OCI-LY7 (cell line): ENCODE data around the gene PAPLN. TPM values are rescaled to one million over a fixed set of nuclear protein-coding genes. Genes with fewer than 3 reads are reported as not detected.

Experiments
- BruUV-seq: library from RNA; stranded (reverse); fragments of 400-500 nt; replicated peaks from 2 replicates; lab custom pipeline; 2021; lab: Mats Ljungman, UMichigan
- CTCF ChIA-PET: fragments of 300-600 bp; sonication (Branson Sonifier 250); formaldehyde crosslinking; loops from one replicate; lab custom pipeline; 2022; ENCODE audit warnings: antibody characterized with exemption; ENCODE audit not compliant: unreplicated experiment; lab: Charles Lee
- POLR2A ChIA-PET: fragments of 300-600 bp; sonication (Branson Sonifier 250); formaldehyde crosslinking; loops from one replicate; lab custom pipeline; 2022; ENCODE audit warnings: antibody characterized with exemption; lab: Charles Lee
- DNase-seq: peaks from one replicate; pipeline ENCODE4 v3.0.0-alpha.2; 2015; ENCODE audit warnings: low spot score
- H2AFZ ChIP-seq: fragments of 200-600 bp; sonication (generic), shearing (Covaris generic); 2 replicates; pipeline ENCODE4 v1.6.1; 2014; ENCODE audit warnings: mild to moderate bottlenecking, antibody characterized with exemption, low read length, moderate library complexity
- H3K27ac ChIP-seq: fragments of 200-600 bp; sonication (generic); 2 replicates; pipeline ENCODE4 v1.5.1; 2014; ENCODE audit warnings: mixed run types, low read depth, mild to moderate bottlenecking, moderate library complexity, low read length, inconsistent platforms; ENCODE audit not compliant: poor library complexity, severe bottlenecking
- H3K36me3 ChIP-seq: fragments of 200-600 bp; sonication (generic); 2 replicates; pipeline ENCODE4 v1.6.1; 2014; ENCODE audit warnings: mild to moderate bottlenecking, antibody characterized with exemption, low read length, moderate library complexity, mixed read lengths; ENCODE audit not compliant: insufficient read depth
- H3K4me1 ChIP-seq: fragments of 200-600 bp; sonication (generic); 2 replicates; pipeline ENCODE4 v1.5.1; 2014; ENCODE audit warnings: mild to moderate bottlenecking, low read length; ENCODE audit not compliant: insufficient read depth, poor library complexity, severe bottlenecking
- H3K4me2 ChIP-seq: fragments of 200-600 bp; sonication (generic); 2 replicates; pipeline ENCODE4 v1.6.1; 2014; ENCODE audit warnings: mild to moderate bottlenecking, low read length
- H3K4me3 ChIP-seq: fragments of 200-600 bp; sonication (generic); 2 replicates; pipeline ENCODE4 v1.5.1; 2014; ENCODE audit warnings: mild to moderate bottlenecking, low read depth, low read length; ENCODE audit not compliant: poor library complexity, severe bottlenecking
- H3K79me2 ChIP-seq: fragments of 200-600 bp; sonication (generic); 2 replicates; pipeline ENCODE4 v1.6.1; 2016; ENCODE audit warnings: low read depth, mild to moderate bottlenecking, low read length, moderate library complexity, mixed read lengths; ENCODE audit not compliant: insufficient read depth
- H3K9me2 ChIP-seq: fragments of 200-600 bp; sonication (generic); 2 replicates; pipeline ENCODE4 v1.6.1; 2016; ENCODE audit warnings: mild to moderate bottlenecking, low read length, mixed read lengths; ENCODE audit not compliant: insufficient read depth
- H3K9me3 ChIP-seq: fragments of 200-600 bp; sonication (generic); 2 replicates; pipeline ENCODE4 v1.6.1; 2014; ENCODE audit warnings: mild to moderate bottlenecking, mixed run types, low read length, mixed read lengths
- H4K20me1 ChIP-seq: fragments of 200-600 bp; sonication (generic); 2 replicates; pipeline ENCODE4 v1.6.1; 2014; ENCODE audit warnings: mild to moderate bottlenecking, antibody characterized with exemption, low read length, moderate library complexity, mixed read lengths; ENCODE audit not compliant: insufficient read depth
- EZH2phosphoT487 ChIP-seq: fragments of 200-600 bp; sonication (generic); IDR thresholded peaks from 2 replicates; pipeline ENCODE4 v1.6.1; 2018; ENCODE audit warnings: low read depth, borderline replicate concordance, mild to moderate bottlenecking, mixed run types, antibody characterized with exemption, low read length, moderate library complexity, mixed read lengths
- intact Hi-C: fragments of 100-400 bp; cut with micrococcal nuclease; formaldehyde crosslinking; loops from one replicate; pipeline ENCODE4 v1.10.0; 2022; ENCODE audit not compliant: unreplicated experiment
- total RNA-seq, 2 experiments: library from RNA; depleted of rRNA in 1 of 2; stranded (reverse); fragments of >200 nt in 1 of 2; shearing (Covaris generic) in 1 of 2; gene quantifications; 2 replicates each; pipeline ENCODE4 v1.2.3, GENCODE V29; 2014 to 2022
- TF ChIP-seq, protein P1 (sequence below): fragments of 200-600 bp; sonication (generic); conservative IDR thresholded peaks from 2 replicates; pipeline ENCODE4 v1.5.1; 2014; ENCODE audit warnings: mild to moderate bottlenecking, antibody characterized with exemption, low read length, moderate library complexity, mixed read lengths

Gene PAPLN
- total RNA-seq, 2 experiments from 2014 or later = 4.0 to 9.0 TPM

DNA sequence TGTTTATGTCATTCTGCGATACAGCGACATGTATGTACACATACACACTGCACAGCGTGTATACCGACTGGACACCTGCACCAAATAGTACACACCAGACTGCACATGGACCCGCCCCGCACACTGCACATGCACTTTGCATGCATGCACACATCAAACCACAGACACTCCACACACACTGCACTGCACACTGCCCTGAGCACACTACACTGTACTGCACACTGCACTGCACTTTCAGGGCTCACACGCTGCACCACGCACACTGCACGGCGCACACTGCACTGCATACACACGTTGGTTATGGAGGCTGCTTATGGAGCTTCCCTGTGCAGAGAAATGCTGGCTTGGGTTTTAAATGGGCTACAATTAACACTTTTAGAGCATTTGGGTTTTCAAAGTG, 1.6 kb downstream of the PAPLN start:
- Histone ChIP-seq H2AFZ (no peak overlapping the region), H3K27ac (no peak overlapping the region), H3K4me1 (peaks cover 45% of the 10 kb centered on the region), H3K4me2 (no peak overlapping the region), H3K9me2 (no peaks in the 10 kb centered on the region), H3K36me3 (no peaks in the 10 kb centered on the region), H3K9me3 (no peaks in the 10 kb centered on the region), H4K20me1 (no peaks in the 10 kb centered on the region), H3K4me3 (no peak overlapping the region), H3K79me2 (no peaks in the 10 kb centered on the region)
- no TSS peak for BruUV-seq
- TF ChIP-seq EZH2phosphoT487 = no peak
- TF ChIP-seq, protein P1, sequence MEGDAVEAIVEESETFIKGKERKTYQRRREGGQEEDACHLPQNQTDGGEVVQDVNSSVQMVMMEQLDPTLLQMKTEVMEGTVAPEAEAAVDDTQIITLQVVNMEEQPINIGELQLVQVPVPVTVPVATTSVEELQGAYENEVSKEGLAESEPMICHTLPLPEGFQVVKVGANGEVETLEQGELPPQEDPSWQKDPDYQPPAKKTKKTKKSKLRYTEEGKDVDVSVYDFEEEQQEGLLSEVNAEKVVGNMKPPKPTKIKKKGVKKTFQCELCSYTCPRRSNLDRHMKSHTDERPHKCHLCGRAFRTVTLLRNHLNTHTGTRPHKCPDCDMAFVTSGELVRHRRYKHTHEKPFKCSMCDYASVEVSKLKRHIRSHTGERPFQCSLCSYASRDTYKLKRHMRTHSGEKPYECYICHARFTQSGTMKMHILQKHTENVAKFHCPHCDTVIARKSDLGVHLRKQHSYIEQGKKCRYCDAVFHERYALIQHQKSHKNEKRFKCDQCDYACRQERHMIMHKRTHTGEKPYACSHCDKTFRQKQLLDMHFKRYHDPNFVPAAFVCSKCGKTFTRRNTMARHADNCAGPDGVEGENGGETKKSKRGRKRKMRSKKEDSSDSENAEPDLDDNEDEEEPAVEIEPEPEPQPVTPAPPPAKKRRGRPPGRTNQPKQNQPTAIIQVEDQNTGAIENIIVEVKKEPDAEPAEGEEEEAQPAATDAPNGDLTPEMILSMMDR = no peak
- DNase-seq = no peak
- ChIA-PET CTCF (no interaction called here), POLR2A (no interaction called here)
- intact Hi-C loops = no loop called here

GRCh38 chr14:73239393-73240241, 2.3 kb downstream of the PAPLN start:
- intact Hi-C loops = no loop called here
- Histone ChIP-seq H3K9me3 (no peaks in the 10 kb centered on the region), H3K27ac (no peak overlapping the region), H3K4me2 (no peak overlapping the region), H3K36me3 (no peaks in the 10 kb centered on the region), H3K9me2 (no peaks in the 10 kb centered on the region), H3K79me2 (no peaks in the 10 kb centered on the region), H3K4me1 (peaks cover 45% of the 10 kb centered on the region), H4K20me1 (no peaks in the 10 kb centered on the region), H2AFZ (no peak overlapping the region), H3K4me3 (no peak overlapping the region)
- TF ChIP-seq, protein P1 = no peak
- TF ChIP-seq EZH2phosphoT487 = no peak
- DNase-seq = no peak
- CTCF ChIA-PET = interaction anchor here (0.6 kb wide), 1 partner anchor 236 kb away, joined by 3 read pairs; no protein-coding TSS in a partner anchor
- no TSS peak for BruUV-seq
- POLR2A ChIA-PET = no interaction called here

GRCh38 chr14:73240816-73241480, 3.6 kb downstream of the PAPLN start:
- no peaks in the 10 kb centered on the region for H4K20me1 ChIP-seq
- intact Hi-C loops = no loop called here
- no peak overlapping the region for H3K4me3 ChIP-seq
- POLR2A ChIA-PET = no interaction called here
- BruUV-seq = no TSS peak
- no peak for TF ChIP-seq EZH2phosphoT487
- TF ChIP-seq, protein P1 = no peak
- H2AFZ ChIP-seq = no peak overlapping the region
- H3K27ac ChIP-seq = no peak overlapping the region
- no peaks in the 10 kb centered on the region for H3K79me2 ChIP-seq
- no peaks in the 10 kb centered on the region for H3K9me2 ChIP-seq
- CTCF ChIA-PET = interaction anchor here (0.7 kb wide), 1 partner anchor 23 kb away, joined by 7 read pairs; no protein-coding TSS in a partner anchor
- H3K9me3 ChIP-seq = no peaks in the 10 kb centered on the region
- peaks cover 43% of the 10 kb centered on the region for H3K4me1 ChIP-seq
- H3K4me2 ChIP-seq = peak overlapping the region; percentile 55
- no peaks in the 10 kb centered on the region for H3K36me3 ChIP-seq
- peak; percentile 62 for DNase-seq
